CD4-positive, alpha-beta T cell treated with Interleukin-4 for 4 hours (primary cell): ENCODE results near the gene SCYL1.
A peak's percentile ranks its signal among the peaks of the same experiment; 100 is the strongest.

Experiments
- DNase-seq: peaks from one replicate; pipeline ENCODE4 v3.0.0-alpha.2; 2020

SCYL1 gene

GRCh38 chr11:65524741-65525545 is at the start of gene SCYL1:
SCYL1 (plus strand) TSS chr11:65525083; CDS start chr11:65525154, 71 bp downstream.
- DNase-seq, result peak; percentile 71

GRCh38 chr11:65476632-65477148 is 48.2 kb upstream of the SCYL1 start:
- no peak for DNase-seq

GRCh38 chr11:65477149-65477965 is 47.5 kb upstream of the SCYL1 start:
- peak; percentile 91 for DNase-seq

- DNase-seq, result no peak
Observed at GRCh38 chr11:65478388-65479183, 46.3 kb upstream of the SCYL1 start.

- DNase-seq, result no peak
Observed at GRCh38 chr11:65479184-65480145, 45.4 kb upstream of the SCYL1 start.

GRCh38 chr11:65482306-65482850 is 42.5 kb upstream of the SCYL1 start:
- no peak for DNase-seq

- no peak for DNase-seq
Observed at GRCh38 chr11:65485920-65486219, 39.0 kb upstream of the SCYL1 start.

GRCh38 chr11:65486570-65487466 is 38.1 kb upstream of the SCYL1 start:
- DNase-seq, result no peak

- DNase-seq, result no peak
Observed at GRCh38 chr11:65487467-65488272, 37.2 kb upstream of the SCYL1 start.

- DNase-seq, result no peak
Observed at GRCh38 chr11:65488273-65489034, 36.4 kb upstream of the SCYL1 start.

GRCh38 chr11:65489035-65489705 is 35.7 kb upstream of the SCYL1 start:
- no peak for DNase-seq

GRCh38 chr11:65489706-65490320 is 35.1 kb upstream of the SCYL1 start:
- no peak for DNase-seq

GRCh38 chr11:65491163-65491465 is 33.8 kb upstream of the SCYL1 start:
- DNase-seq, result no peak

- no peak for DNase-seq
Observed at GRCh38 chr11:65491614-65492386, 33.1 kb upstream of the SCYL1 start.

- no peak for DNase-seq
Observed at GRCh38 chr11:65492387-65492636, 32.6 kb upstream of the SCYL1 start.

- DNase-seq, result no peak
Observed at GRCh38 chr11:65492637-65493366, 32.1 kb upstream of the SCYL1 start.
